HTR-8/SVneo (cell line): Measurements from ENCODE around the gene ERN2.
"Not testable (repeated sequence)": the region's sequence is repeated elsewhere in the genome, so short reads cannot be mapped to it uniquely, and the experiment has no call there.

Experiments used
- DNase-seq: peaks from one replicate; pipeline ENCODE4 v3.0.0; 2011; ENCODE audit warnings: low spot score, mixed read lengths; ENCODE audit not compliant: insufficient read length
- FAIRE-seq: peaks from 2 replicates; lab custom pipeline; 2011; peaks lifted over from hg19 to GRCh38; lab: Jason Lieb, UNC

Gene ERN2

DNA sequence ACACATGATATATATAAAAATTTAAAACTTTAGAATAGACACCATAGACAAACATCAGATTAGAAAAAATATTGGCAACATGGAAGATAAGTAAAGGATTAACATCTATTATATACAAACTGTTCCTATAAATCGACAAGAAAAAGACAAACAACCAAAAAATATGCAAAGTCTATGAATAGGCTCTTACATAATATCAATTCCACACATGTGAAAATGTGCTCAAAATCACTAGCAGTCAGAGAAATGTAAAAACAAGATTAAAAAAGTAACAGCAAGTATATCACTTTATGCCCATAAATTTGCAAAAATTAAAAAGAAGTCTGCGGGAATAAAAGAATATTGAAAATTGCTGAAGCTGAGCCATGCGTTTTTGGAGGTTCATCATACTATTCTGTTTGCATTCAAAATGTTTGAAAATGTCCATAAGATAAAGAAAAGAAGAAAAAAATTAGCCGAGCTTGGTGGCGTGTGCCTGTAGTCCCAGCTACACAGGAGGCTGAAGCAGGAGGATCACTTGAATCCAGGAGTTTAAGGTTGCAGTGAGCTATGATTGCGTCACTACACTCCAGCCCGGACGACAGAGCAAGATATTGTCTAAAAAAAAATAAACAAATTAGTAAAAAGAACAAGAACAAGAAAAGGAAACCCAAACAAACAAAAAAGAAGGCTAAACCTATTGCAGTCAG lies 11.2 kb upstream of the ERN2 start:
- FAIRE-seq (no peak), DNase-seq (no peak)

DNA sequence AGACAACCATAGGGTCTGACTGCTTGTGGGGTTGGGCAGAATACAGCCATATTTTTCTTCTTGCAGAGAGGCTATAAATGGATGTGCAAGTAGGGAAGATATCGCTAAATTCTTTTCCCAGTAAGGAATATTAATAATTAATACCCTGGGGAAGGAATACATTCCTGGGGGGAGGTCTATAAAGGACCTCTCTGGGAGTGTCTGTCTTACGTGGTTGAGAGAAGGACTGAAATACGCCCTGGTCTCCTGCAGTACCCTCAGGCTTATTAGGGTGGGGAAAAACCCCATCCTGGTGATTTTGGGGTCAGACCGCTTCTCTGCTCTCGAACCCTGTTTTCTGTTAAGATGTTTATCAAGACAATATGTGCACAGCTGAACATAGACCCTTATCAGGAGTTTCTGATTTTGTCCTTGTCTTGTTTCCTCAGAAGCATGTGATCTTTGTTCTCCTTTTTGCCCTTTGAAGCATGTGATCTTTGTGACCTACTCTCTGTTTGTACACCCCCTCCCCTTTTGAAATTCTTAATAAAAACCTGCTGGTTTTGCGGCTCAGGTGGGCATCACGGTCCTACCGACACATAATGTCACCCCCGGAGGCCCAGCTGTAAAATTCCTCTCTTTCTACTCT lies 9.7 kb upstream of the ERN2 start:
- not testable (repeated sequence) for FAIRE-seq, DNase-seq

DNA sequence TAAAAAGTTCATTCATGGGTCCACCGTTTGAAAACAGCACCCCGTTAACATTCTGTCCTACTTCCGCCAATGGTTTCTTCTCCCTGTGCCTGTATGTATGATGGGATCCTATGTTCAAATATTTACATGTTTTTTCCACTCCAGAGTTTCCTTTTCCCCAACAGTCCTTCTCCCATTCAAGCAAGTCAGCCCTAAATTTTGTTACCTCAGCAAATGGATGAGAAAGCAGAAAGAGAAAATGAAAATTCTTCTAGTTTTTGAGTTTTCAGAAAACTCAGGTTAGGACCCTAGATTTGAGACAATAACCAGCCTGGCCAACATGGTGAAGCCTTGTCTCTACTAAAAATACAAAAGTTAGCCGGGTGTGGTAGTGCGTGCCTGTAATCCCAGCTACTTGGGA lies 3.5 kb upstream of the ERN2 start:
- FAIRE-seq: no peak

DNA sequence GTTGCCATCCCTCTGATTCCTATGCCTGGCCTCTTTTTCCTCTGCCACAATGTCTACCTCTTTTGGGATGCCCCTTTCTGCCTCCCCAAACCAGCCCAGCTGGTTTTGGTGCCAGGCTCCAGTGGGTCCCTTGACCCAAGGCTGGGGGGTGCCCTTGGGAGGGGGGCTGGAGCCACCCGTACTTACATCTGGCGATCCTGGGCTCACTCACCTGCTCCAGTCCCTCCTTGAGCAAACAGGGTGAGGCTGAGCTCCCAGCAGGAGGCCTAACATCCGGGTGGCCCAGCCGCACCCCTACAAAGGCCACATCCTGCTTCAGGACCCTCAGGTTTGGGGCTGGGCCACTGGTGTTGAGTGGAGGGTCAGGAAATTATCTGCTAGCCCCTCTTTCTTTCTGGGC lies 1.2 kb downstream of the ERN2 start:
- DNase-seq (no peak), FAIRE-seq (no peak)

More for the DNA sequence above, 3.5 kb upstream of the ERN2 start:
- DNase-seq: no peak

DNA sequence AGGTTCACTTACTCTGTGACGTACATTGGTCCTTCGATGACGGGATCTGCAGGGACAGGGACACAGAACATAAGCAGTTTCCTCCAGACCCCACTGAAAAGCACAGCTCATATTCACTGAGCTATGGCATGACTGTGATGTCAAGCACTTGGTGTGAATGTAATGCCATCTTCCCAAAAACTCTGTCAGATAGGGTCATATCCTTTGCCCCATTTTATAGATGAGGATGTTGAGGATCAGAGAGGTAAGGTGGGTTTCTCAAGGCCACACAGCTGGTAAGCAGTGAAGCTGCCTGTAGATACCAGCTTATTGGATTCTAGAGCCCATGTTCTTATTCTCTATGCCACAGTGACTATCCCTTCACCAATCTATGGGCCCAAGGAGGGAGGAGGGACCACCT lies 2.5 kb downstream of the ERN2 start:
- DNase-seq (no peak), FAIRE-seq (no peak)

DNA sequence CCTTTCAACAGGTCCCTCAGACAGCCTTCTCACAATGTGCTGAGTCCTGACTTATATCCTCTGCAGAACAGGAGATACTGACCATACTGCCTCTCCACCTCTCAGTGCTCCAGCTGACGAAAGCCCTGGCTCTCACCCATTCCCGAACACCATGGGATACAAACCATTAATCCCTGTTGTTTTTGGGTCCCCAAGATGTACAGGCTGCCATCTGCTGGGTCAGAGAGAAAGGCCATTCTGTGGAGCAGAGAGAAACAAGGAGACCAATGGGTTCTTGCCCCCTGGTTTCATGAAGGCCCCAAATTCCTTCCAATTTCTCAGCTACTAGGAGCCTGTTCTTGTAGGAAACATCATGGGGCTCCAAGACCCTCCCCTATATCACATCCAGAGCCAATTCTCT lies 3.0 kb downstream of the ERN2 start:
- no peak for FAIRE-seq
- no peak for DNase-seq

DNA sequence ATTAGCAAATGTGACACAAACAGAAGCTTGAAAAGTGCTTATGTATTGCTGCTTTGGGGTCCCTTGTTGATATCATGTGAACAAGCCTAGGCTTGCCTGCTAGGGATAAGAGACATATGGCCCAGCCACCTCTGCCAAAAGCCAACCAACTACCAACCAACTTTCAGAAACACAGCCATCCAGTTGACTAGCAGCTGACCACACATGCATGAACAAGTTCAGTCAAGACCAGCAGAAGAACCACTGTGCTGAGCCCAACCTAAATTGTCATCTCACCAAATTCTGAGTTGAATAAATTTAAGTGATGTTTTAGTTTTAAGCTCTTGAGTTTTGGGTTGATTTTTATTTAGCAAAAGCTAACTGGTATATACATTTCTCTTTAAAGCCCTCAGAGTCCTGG lies 3.5 kb downstream of the ERN2 start:
- no peak for DNase-seq
- FAIRE-seq: no peak

DNA sequence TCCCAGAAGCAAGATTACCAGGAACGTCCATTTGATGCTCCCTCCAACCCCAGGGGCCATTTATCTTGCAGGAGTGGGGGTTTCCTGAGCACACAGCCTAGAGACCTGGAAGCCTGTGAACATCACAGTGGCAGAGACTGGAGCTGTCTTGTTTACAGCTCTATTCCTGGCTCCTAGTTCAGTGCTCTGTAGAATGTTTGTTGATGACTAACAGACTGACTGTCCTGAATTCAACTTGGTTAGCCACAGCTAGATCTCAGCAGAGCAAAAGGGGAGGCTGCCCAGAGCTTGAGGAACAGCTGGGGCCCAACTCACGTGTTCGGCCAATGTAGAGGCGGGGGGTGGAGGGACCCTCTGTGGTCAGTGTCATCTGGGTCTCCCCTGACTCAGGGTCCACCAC lies 6.6 kb downstream of the ERN2 start:
- no peak for FAIRE-seq
- DNase-seq: no peak

DNA sequence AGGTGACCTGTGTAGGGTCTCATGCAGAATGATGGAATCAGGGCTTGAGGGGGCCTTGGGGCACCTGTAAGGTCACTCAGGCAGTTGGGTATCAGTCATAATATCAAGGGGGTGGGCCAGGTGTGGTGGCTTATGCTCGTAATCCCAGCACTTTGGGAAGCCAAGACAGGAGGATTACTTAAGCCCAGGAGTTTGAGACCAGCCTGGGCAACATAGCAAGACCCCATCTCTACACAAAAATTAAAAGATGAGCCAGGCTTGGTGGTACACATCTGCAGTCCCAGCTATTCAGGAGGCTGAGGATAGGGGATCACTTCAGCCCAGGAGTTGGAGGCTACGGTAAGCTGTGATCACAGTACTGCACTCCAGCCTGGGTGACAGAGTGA lies 7.5 kb downstream of the ERN2 start:
- FAIRE-seq (no peak), DNase-seq (no peak)

DNA sequence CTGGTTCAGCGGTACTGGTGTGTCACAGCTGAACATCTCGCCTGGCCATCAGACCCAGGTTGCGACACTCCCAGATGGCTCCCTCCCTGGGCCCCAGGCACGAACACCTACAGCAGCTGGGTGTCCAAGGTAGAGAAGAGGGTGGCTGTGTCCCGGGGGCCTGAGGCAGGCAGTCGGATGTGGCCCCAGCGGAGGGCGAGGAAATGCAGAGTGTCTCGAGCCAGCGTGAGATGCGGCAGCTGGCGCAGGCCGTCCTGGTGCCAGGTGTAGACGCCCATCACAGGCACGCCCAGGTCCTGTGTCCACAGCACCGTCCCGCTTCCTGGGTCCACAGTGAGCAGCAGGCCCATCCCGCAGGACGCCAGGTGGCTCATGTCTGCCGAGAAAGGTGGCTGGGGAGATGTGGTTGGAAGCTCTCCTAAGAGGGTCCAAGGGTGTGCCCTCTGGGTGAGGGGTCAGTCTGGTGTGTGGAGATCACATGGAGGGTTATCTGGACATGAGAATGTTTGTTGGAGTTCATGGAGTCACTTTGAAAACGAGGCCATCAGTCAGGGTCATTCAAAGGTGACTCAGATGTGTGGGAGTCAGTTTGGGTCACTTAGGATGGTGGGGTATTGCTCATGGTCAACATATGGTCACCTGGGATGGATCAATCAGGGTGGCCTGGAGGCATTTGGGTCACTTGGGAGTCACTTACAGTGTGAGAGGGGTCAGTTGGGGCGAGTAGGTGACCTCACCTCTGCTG lies 8.1 kb downstream of the ERN2 start:
- FAIRE-seq: no peak
- DNase-seq: no peak

DNA sequence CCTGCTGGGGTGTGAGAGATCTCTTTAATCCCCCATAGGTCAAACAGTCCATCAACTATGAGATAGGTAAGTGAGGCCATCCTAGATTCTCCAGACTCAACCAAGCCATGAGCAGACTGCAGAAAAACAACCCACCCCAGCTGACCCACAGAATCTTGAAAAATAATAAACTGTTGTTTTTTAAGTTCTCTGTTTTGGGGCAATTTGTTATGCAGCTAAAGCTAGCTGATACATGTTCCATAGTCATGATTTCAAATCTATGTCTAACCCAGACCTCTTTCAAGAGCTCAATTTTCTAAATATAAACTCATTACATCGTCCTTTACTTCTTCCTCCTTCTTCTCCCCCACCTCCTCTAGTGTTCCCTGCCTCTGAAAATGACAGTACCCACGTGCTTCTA lies 10.1 kb downstream of the ERN2 start:
- no peak for DNase-seq
- no peak for FAIRE-seq

DNA sequence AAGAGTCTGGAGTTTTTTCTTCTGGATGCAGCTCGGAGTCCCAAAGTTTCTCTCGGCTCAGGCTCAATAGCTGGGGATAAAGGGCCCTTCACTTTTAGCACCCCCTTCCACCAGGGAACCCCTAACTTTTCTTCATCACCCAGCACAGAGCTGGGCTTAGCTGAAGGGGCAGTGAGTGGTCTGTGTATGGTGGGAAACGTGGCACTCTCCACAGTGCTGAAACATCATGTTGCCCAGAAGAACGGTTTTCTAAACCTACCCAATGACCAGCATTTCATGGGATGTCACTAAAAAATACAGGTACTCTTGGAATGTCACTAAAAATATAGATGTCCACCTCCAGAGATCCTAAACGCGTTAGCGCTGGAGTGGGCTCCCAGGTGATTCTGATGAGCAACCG lies 12.0 kb downstream of the ERN2 start:
- no peak for DNase-seq
- no peak for FAIRE-seq

DNA sequence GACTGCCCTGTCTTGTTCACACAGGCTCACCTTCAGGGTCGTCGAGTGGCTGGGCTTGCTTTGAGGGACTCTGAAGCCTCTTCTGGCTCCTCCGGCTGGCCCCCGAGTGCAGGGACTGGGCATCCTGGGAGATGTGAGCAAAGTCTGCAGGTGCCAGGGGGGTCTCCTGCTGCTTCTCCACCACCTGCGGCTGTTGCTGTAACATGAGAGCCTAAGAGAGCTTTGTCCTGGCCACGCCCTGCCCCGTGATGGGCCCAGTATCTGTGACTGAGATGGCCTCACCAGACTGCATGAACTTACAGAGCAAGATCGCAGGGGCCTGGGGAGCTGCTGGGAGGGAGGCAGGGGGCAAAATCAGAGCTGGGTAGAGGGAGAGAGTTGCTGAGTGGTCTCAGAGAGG lies 12.5 kb downstream of the ERN2 start:
- DNase-seq: no peak
- no peak for FAIRE-seq

DNA sequence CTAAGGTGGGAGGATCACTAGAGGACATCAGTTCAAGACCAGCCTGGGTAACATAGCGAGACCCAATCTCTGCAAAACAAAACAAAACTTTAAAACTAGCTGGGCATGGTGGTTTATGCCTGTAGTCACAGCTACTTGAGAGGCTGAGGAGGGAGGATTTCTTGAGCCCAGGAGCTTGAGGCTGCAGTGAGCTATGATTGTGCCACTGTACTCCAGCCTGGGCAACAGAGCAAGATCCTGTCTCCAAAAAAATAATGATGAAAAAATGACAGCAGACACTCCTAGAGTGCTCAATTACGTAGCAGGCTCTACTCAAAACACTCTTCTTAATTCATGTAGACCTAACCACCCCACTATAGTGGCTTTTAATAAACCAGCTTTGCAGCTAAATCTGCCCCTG lies 12.9 kb downstream of the ERN2 start:
- no peak for DNase-seq
- FAIRE-seq: no peak

DNA sequence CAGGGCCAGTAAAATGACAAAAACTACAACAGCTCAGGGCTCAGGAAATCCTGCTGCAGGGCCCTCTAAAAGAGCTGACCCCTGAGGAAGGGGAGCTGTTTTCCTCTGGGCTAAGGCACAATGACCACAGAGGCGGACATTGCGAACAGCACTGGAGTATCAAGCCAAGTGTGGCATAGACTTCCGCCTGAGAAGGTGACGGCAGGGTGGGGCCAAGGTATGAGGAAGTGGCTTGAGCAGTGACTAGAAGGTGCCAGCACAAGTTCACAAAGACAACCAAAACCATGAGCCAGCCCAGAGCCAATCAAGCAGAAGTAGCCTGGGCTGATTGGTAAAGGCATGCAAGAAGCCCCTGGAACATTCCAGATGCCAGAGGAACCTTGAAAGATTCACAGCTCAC lies 13.9 kb downstream of the ERN2 start:
- no peak for FAIRE-seq
- no peak for DNase-seq

DNA sequence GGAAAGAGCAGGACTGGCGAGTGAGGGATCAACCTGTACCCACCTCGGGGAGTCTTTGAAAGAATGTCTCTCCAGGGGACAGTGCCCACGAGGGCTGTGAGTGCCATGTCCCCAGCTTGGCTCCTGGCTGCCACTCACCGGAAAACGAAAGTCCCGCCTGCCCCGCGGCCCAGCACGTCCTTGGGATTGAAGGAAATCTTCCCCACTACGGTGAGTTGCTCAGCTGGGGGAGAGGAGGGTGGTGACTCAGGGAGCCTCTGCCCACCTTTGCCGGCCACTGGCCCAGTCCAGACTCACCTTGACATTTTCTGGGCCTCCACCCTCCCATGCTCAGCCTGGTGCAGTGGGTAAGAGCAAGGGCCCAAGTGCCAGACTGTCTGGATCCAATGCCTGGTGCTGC lies 17.3 kb downstream of the ERN2 start:
- FAIRE-seq (no peak), DNase-seq (no peak)

DNA sequence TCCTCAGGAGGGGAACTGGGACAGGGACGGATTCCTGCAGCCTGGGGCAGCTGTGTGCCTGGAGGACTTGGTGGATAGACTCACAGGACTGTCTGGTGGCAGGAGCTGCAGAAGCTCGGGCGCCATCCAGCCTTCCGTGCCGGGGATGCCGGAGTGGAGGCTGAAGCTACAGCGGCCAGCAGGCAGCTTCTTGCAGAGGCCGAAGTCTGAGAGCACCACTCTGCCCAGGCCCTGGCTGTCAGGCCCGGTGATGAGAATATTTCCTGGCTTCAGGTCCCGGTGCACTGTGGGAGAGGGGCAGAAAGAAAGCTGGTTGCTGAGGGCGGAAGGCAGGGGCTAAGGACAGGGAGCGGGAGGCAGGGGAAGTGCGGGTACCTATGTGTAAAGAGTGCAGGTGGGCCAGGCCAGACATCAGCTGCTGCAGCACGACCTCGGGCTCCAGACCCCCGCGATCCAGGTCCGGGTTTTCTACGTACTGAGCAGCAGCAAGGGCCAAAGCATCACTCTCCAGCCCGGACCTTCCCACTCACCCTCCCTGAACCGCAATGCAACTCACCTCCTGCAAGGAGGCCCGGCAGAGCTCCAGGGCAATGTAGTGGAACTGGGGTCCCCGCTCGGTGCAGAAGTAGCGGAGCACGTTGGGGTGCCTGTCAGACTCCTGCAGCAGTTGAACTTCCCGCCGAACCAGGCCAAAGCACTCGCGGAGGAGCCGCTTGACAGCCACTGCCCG lies 18.2 kb downstream of the ERN2 start:
- FAIRE-seq: no peak

DNA sequence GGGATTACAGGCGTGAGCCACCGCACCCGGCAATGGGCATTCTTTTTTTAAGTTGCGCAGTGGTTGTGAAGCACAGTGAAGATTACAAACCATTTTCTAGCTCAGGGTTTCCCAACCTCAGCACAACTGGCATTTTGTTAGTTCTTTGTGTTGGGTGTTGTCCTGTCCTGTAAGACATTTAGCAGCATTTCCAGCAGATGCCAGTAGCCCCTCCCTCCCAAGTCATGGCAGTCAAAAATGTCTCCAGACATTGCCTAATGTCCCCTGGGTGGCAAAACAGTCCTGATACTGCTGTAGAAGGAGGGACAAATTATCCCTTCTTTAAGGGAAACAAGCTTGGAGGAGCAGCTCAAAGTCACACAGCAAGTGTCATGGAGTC lies 18.8 kb downstream of the ERN2 start:
- FAIRE-seq: no peak

More for the DNA sequence above, 18.2 kb downstream of the ERN2 start:
- no peak for DNase-seq

DNA sequence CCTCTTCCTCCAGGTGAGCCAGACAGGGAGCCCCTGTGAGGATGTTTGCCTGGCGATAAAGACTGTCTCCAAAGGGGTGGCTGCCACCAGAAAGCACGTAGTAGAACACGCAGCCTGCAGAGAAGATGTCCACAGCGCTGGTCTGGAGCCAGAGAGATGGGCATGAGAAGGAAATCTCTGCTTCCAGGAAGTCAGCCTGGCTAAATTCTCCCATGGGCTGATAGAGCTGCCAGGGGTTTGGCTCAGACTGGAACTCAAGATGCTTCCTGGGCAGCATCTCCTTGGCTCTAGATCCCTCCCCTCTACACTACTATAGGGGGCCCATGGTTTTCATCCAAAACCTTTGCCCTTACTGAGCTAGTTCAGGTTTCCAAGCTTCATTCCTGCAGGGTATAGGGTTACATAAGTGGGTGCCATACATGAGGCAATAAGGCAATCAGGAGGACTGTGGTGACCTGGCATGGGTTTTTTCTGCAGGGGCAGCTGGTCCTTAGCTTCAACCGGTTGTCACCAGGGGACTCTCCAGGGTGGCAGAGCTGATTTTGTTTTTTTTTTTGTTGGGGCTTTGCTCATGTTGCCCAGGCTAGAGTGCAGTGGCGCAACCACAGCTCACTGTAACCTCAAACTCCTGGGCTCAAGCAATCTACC lies 20.7 kb downstream of the ERN2 start:
- DNase-seq: no peak
- no peak for FAIRE-seq

More for the DNA sequence above, 18.8 kb downstream of the ERN2 start:
- DNase-seq: no peak

DNA sequence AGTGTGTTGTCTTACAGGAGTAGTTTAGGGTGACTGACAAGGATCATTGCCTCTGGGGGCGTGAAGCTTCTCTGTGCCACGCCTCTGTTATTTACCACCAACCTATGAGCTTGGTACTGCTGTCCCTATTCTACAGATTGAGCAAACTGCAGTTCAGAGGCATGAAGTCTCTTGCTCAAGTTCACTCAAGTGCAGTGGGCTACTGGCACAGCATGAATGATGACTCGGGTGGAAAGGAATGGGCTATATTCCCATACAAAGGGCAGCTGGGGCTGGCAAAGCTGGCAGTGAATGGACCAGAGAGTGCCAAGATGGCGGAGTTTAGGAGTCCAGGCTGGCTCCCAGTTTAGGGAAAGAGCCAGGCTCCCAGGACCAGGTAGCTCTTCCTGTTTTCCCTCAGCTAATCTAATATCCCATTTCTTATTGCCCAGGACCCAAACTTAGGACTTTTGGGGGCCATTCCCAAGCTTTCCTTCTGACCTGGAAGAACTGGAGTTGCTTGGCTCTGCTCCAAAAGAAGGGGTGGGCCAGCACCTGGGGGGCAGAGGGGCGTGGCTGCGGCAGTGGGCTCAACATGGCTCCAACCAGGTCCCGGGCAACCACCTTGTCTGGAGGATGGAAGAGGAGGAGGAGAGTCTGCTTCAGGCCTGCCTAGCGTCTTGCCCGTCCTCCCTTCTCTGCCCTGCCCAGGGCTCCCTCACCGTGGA lies 21.4 kb downstream of the ERN2 start:
- DNase-seq: no peak
- FAIRE-seq: no peak
